HG03439 (cell line): Measurements from ENCODE around the gene BBS7.
A peak's percentile ranks its signal among the peaks of the same experiment; 100 is the strongest.

Source experiments
- ATAC-seq: cut with Tn5 transposase; IDR thresholded peaks from one replicate; pipeline ENCODE4 v1.9.1; 2021; ENCODE audit warnings: mild to moderate bottlenecking, moderate library complexity; ENCODE audit not compliant: unreplicated experiment

The BBS7 gene

GRCh38 chr4:121869841-121870822 is at the start of gene BBS7:
Gene BBS7 (minus strand): TSS chr4:121870474. CDS start chr4:121870313, 161 bp downstream.
- ATAC-seq, result peak; percentile 99

DNA sequence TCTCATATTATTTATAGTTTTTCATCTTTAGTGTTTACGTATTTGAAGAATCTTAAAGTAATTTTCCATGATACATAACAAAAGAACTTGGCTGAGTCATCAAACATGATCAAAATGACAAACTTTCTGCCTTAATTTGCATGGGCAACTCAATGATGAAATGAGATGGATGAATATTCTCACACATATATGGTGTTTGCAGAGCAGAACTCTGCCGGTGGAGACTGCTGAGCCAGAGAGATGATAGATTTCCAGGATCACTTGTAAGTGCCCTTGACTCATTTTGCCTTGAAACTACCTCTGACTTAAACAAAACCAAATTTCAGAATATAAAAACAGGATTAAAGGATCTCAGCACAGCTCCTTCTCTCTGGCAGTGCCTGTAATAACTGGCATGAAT is 43.4 kb upstream of the BBS7 start:
- no peak for ATAC-seq

GRCh38 chr4:121908346-121908745 is 38.1 kb upstream of the BBS7 start:
- no peak for ATAC-seq

- ATAC-seq, result peak; percentile 93
Measured at GRCh38 chr4:121900132-121900983, 30.1 kb upstream of the BBS7 start.

GRCh38 chr4:121898150-121898549 is 27.9 kb upstream of the BBS7 start:
- no peak for ATAC-seq

- ATAC-seq, result no peak
Measured at GRCh38 chr4:121888134-121888533, 17.9 kb upstream of the BBS7 start.

DNA sequence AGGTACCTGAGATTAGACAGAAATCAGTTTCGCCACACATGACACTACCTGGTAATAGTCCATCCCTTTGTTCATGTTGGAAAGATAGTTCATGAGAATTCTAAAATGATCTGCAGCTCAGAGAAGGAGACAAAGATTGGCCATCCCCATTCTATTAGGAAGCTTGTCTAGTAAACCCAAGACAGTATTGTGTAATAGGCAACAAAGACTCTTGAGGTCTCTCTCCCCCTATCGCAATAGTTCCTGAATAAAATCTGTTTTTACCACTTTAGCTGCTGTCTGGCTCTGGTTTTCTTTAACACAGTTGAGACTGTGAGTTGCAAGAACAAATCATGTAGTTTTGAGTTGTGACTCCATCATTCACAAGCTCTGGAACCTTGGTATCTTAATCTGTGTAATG is 14.8 kb upstream of the BBS7 start:
- ATAC-seq, result no peak

DNA sequence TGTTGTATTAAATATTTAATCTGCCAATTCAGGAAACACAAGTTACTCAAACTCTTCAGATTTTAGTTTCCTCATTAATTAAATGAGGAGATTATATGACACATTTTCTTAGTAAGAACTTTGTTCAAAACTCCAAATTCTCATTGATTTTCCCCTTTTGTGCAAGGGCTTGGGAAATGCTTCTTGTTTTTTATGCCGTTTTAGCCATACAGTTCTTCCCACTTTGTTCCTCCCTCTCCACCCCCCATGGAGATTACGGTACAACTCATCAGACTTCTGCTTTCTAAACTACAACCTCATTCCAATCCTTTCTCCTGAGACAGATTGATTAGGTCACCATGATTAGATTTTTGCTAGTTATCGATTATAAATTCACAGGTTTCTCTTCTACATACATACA is 10.9 kb upstream of the BBS7 start:
- ATAC-seq, result no peak

DNA sequence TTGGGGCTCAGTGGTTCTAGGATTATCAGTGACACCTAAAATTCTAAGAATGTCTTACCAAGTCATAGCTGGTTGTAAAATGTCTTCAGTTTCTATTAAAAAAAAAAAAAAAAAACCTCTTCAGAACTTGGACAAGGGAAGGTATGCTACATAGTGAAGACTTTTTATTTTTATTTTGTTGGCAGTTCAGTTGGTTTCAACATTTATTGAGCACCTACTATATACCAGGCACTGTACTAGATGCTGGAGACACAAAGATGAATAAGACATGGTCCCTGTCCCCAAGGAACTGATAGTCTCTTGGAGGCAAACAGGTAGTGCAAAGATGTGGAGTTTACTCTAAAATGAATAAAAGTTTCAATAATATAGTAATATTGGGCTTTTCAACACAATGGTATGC is 8.9 kb upstream of the BBS7 start:
- no peak for ATAC-seq

DNA sequence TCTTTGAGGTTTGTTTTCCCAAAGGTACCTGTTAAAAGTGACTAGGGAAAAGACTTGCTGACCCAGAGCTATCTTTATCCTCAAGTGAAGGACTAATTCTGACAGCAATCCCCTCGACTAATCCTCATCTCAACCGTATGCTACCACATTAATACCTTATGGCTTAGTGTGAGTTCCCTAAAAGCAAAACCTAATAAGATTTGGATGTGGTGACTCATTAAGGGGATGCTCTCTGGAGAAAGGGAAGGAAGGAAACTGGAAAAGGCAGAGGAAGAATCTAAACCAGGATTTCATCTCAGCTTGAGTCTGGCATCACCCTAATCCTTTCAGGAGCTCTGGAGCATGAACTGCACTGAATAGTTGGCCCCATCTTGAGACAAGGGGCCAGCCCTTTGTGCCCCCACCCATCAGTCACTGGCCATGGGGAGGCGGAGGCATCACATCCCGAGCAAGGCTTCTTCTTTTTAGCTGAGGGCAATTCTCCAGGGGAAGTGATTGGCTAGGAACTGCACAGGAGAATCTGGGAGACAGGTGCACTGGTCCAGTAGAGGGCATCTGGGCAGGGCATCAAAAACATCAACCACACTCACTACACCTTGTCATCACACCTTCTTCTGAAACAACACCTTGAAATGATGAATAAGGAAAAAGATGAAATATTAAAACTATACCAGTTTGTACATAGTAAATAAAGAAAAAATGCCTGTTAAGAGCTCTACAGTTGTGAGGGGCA is 6.9 kb upstream of the BBS7 start:
- ATAC-seq, result no peak

DNA sequence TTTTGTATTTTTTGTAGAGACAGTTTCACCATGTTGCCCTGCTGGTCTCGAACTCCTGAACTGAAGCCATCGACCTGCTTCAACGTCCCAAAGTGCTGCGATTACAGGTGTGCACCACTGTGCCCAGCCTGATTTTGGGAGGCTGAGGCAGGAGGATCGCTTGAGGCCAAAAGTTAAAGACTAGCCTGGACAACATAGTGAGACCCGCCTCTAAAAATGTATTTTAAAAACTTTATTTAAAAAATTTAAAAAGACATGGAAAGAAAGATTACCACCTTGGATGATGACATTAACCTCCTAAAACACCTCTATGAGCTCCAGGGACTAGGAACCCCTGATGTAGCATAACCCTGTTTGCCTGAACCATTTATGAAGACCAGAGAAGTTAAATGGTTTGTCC is 5.8 kb upstream of the BBS7 start:
- no peak for ATAC-seq

DNA sequence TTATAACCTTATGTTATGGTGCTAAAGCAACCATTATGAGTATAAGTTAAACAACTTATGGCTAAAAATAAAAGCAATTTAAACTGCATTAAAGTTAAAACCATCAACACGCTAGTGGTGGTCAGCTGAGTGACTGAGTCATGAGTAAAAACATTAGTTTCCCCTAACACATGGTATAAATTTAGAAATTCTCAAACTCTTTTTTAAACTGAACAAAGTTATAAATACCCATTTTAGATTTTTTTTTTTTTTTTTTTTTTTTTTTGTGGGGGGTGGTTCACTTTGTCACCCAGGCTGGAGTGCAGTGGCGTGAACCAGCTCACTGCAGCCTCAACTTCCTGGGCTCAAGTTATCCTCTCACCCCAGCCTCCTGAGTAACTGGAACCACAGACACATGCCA is 5.4 kb upstream of the BBS7 start:
- no peak for ATAC-seq

DNA sequence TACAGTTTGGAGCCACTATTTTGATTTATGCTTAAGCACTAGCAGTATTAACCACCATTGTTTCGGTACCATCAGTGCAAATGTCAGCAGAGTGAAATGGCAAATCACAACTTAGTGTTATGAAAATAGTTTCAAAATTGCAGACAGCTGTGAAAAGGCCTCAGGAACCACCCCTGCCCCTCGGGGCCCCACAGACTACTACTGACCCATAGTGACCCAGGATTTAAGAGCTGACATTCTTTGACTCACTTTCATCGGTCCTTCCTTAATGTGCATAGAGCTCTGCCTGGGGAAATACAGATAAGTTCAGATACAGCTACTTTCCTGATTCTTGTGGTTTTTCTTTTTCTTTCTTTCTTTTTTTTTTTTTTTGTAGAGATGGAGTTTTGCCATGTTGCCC is 3.3 kb upstream of the BBS7 start:
- ATAC-seq, result no peak

DNA sequence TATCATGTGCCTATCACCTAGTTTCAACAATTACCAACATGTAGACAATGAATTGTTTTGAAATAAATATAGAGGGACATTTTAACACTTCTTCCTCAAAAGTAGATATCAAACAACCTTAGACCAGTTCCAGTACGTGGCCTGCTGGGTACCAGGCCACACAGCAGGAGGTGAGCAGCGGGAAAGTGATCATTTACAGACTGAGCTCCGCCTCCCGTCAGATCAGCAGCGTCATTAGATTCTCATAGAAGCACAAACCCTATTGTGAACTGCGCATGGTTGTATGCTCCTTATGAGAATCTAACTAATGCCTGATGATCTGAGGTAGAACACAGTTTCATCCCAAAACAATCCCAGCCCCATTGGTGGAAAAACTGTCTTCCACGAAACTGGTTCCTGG is 6.5 kb downstream of the BBS7 start:
- no peak for ATAC-seq

- ATAC-seq, result no peak
Measured at GRCh38 chr4:121861426-121861825, 8.8 kb downstream of the BBS7 start.

- ATAC-seq, result no peak
Measured at GRCh38 chr4:121860121-121860520, 10.2 kb downstream of the BBS7 start.

DNA sequence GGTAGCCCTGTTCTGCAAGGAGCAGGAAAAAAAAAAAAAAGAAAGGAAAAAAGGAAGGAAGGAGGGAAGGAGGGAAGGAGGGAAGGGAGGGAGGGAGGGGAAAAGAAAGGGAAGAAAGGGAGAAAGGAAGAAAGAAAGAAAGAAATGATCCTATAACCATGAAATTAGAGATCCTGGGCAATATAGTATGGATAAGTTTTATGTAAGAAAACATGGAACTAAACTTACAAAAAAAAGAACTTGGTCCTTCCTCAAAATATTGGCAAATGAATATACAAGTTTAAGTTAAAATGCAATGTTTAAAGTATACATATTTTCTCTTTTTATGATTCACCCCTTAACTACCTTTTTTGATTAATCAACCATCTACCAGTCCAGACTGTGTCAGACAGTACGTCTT is 18.9 kb downstream of the BBS7 start:
- ATAC-seq, result no peak

DNA sequence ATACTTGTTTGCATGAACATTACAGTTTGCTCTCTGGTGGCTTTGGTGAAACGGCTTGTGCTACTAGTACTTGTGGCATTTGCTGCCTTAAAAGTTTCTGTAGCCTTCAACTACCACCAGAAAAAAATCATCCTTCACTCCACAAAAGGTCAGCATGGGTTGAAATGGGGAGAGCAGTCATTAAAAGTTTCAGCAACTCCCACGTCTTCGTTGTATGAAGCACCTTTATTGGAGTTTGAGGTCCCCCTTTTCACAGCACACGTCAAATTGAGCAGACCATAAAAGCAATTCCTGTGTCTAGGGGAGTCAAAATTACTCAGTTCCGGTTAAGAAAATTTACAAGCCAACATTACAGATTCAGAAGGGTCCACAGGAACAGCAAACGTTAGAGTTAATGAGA is 23.6 kb downstream of the BBS7 start:
- no peak for ATAC-seq

DNA sequence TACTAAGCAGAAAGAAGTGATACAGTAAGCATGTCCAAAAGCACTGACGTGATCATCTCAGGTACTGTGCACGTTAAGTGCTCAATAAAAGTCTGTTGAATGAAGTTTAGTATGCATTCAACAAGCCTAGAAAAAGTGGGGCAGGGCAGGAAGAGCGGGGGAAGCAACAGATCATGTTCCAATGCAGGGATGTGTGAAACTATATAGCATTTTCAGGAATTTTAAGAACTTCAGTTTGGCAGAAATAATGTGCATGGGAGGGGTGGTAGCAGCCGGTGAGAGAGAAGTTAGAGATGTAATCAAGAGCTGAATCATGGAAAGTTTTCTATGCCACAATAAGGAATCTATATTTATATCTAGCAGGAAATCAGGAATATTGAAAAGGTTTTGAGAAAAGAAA is 27.4 kb downstream of the BBS7 start:
- no peak for ATAC-seq

DNA sequence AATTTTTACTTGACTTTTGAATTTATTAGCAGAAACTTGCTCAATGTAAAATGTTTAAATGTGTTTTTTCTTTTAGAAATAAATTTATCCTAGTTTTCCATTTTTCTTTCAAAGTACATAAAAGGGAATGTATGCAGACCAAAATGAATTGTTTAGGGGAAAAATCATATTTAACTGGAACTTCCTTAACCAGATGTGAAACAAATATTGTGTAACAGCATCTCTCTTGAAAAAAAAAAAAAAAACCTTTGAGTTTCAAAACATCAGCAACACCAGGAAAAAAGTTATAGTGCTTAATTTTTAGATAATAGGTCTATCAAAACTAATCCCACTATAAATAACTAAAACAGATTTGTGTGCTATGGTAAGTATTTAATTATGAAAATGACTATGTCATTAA is 32.1 kb downstream of the BBS7 start:
- no peak for ATAC-seq

DNA sequence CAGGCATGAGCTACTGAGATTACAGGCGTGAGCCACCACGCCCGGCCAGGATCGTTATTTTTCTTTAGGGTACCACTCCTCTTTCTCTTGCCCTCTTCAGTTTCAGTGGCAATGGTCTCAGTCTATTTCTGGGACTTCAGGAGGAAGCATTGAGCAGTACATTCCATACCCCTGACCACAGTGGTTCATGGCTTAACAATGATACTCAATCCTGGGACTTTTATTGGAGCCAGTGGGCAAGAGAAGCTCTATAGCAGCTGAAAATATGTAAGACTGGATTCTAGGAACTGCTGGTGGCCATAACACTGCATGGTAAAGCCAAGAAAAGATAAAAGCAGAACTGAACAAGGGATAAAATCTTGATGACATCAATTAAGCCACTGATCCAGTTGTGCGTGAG is 40.8 kb downstream of the BBS7 start:
- ATAC-seq, result no peak
